ENCODE data around the gene MAP9. TPM values are rescaled to one million over a fixed set of nuclear protein-coding genes. Genes with fewer than 3 reads are reported as not detected.

Gene MAP9
- total RNA-seq, 1 experiment from 2014 or later = 10.6 TPM

DNA sequence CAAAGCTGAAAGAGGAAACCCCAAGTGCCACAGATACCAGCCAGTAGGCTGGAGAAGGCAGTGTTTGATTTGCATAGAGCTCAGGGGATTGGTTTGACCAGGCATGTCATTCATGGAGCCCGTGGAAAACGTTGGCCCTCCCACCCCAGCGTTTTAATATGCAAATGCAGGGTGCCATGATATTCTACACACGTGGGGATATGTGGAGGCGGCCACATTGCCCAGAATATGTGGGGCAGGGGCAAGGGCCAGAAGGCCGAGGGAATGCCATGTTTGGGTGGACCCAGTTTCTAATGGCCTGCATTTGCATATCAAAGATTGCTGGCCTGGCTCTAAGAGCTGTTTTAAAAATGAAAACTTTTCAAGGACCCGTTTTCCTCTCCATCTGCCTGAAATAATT is 71.1 kb downstream of the MAP9 start:
- ChIA-PET CTCF (no interaction called here), POLR2A (ENCODE audit: unreplicated experiment) (no interaction called here)
- ATAC-seq = no peak
- Histone ChIP-seq H3K27ac (ENCODE audit: low read length) (no peak overlapping the region), H3K27me3 (ENCODE audit: low read length) (no peaks in the 10 kb centered on the region), H3K4me2 (ENCODE audit: low read length) (no peak overlapping the region), H3K79me2 (ENCODE audit: low read length) (no peaks in the 10 kb centered on the region), H3K9ac (ENCODE audit: low read length) (no peak overlapping the region), H4K20me1 (ENCODE audit: low read length) (no peaks in the 10 kb centered on the region), H3K36me3 (ENCODE audit: low read depth, low read length) (no peaks in the 10 kb centered on the region), H3K4me3 (ENCODE audit: low read length) (no peak overlapping the region), H3K9me3 (ENCODE audit: low read length) (no peaks in the 10 kb centered on the region), H3K4me1 (ENCODE audit: insufficient read depth, low read length) (no peaks in the 10 kb centered on the region), H2AFZ (ENCODE audit: low read length) (no peak overlapping the region), H3F3A (ENCODE audit: low read length, unreplicated experiment) (no peaks in the 10 kb centered on the region), H3K9me2 (replicated peaks; ENCODE audit: low read length) (no peaks in the 10 kb centered on the region)
- intact Hi-C loops (cut with micrococcal nuclease) = no loop called here
- no peak for TF ChIP-seq CTCF (conservative IDR thresholded peaks at IDR 0.05; ENCODE audit: low read depth, low read length)
- no peak for TF ChIP-seq EZH2 (IDR thresholded peaks at IDR 0.05; ENCODE audit: low read length, unreplicated experiment)
- no peak for TF ChIP-seq EZH2phosphoT487 (IDR thresholded peaks at IDR 0.05; ENCODE audit: borderline replicate concordance, low read length)
- no TSS peak for BruUV-seq (replicated peaks)
- no peak for DNase-seq

DNA sequence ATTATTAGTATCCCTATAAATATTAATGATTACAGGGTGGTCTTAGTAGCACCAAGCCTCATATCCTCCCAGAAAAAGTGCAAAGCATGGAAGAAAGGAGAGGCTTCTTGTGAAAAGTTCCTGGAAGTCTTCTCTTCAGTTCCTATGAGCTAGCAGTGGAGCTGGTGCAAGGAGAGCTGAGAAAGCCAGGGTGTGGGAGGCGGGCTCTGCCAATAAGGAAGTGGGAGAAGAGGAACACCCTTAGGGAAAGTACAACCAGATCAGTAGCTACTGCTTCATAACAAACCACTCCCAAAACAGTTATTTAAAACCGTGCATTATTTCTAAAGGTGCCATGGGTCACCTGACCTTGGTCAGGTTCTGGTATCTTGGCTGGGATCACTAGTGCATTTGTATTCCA is 72.4 kb downstream of the MAP9 start:
- no TSS peak for BruUV-seq (replicated peaks)
- Histone ChIP-seq H3K4me1 (ENCODE audit: insufficient read depth, low read length) (no peaks in the 10 kb centered on the region), H3K27ac (ENCODE audit: low read length) (no peak overlapping the region), H4K20me1 (ENCODE audit: low read length) (no peaks in the 10 kb centered on the region), H3K27me3 (ENCODE audit: low read length) (no peaks in the 10 kb centered on the region), H3K79me2 (ENCODE audit: low read length) (no peaks in the 10 kb centered on the region), H3K4me3 (ENCODE audit: low read length) (no peak overlapping the region), H2AFZ (ENCODE audit: low read length) (no peak overlapping the region), H3K36me3 (ENCODE audit: low read depth, low read length) (no peaks in the 10 kb centered on the region), H3F3A (ENCODE audit: low read length, unreplicated experiment) (no peaks in the 10 kb centered on the region), H3K9me2 (replicated peaks; ENCODE audit: low read length) (no peaks in the 10 kb centered on the region), H3K9me3 (ENCODE audit: low read length) (no peaks in the 10 kb centered on the region), H3K4me2 (ENCODE audit: low read length) (no peak overlapping the region), H3K9ac (ENCODE audit: low read length) (no peak overlapping the region)
- no peak for ATAC-seq
- ChIA-PET CTCF (no interaction called here), POLR2A (ENCODE audit: unreplicated experiment) (no interaction called here)
- no peak for TF ChIP-seq EZH2 (IDR thresholded peaks at IDR 0.05; ENCODE audit: low read length, unreplicated experiment)
- TF ChIP-seq CTCF (conservative IDR thresholded peaks at IDR 0.05; ENCODE audit: low read depth, low read length) = no peak
- no peak for TF ChIP-seq EZH2phosphoT487 (IDR thresholded peaks at IDR 0.05; ENCODE audit: borderline replicate concordance, low read length)
- DNase-seq = no peak
- intact Hi-C loops (cut with micrococcal nuclease) = no loop called here

GRCh38 chr4:155299103-155299502 is 77.7 kb downstream of the MAP9 start:
- Histone ChIP-seq H3K9ac (ENCODE audit: low read length) (no peak overlapping the region), H3K4me1 (ENCODE audit: insufficient read depth, low read length) (no peaks in the 10 kb centered on the region), H3K4me3 (ENCODE audit: low read length) (no peak overlapping the region), H3K4me2 (ENCODE audit: low read length) (no peak overlapping the region), H3K36me3 (ENCODE audit: low read depth, low read length) (no peaks in the 10 kb centered on the region), H3K79me2 (ENCODE audit: low read length) (no peaks in the 10 kb centered on the region), H3K27me3 (ENCODE audit: low read length) (no peaks in the 10 kb centered on the region), H3K9me3 (ENCODE audit: low read length) (no peaks in the 10 kb centered on the region; the same call in 1 of the 2 replicates), H3K27ac (ENCODE audit: low read length) (no peak overlapping the region), H4K20me1 (ENCODE audit: low read length) (no peaks in the 10 kb centered on the region), H3F3A (ENCODE audit: low read length, unreplicated experiment) (no peaks in the 10 kb centered on the region), H2AFZ (ENCODE audit: low read length) (no peak overlapping the region), H3K9me2 (replicated peaks; ENCODE audit: low read length) (no peaks in the 10 kb centered on the region)
- POLR2A ChIA-PET (ENCODE audit: unreplicated experiment) = no interaction called here
- DNase-seq (no peak), ATAC-seq (no peak)
- no TSS peak for BruUV-seq (replicated peaks)
- intact Hi-C loops (cut with micrococcal nuclease) = no loop called here
- TF ChIP-seq EZH2 (IDR thresholded peaks at IDR 0.05; ENCODE audit: low read length, unreplicated experiment) (no peak), EZH2phosphoT487 (IDR thresholded peaks at IDR 0.05; ENCODE audit: borderline replicate concordance, low read length) (no peak), CTCF (conservative IDR thresholded peaks at IDR 0.05; ENCODE audit: low read depth, low read length) (no peak)
- CTCF ChIA-PET = no interaction called here

Other genes with a start within 250 kb of the MAP9 start
- 0.07 and 0.29 TPM in 2 replicates for gene NPY2R, start 168.3 kb downstream of the MAP9 start, total RNA-seq (2014; rRNA removed)